ENCODE results near the gene ABCC8.
A peak's percentile ranks its signal among the peaks of the same experiment; 100 is the strongest.

ABCC8 gene

DNA sequence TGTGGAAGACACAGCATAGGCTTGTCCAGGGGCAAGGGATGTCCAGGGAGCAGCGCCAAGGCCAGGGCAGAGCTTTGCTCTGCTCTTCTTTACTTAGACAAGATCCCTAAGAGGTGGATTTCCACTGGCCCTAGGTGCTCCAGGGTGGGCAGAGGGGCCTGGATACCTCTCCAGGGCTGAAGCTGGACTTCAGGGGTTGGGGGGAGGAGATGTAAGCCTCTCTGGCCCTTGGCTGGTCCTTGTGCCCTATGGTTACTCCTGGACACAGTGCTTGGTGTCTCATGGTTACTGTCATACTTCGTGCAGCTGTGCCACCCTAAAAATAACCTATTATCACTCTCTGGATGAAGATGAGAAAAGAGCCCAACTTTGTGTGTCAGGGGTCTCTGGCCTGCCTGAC, 75.3 kb downstream of the ABCC8 start:
- no peak for DNase-seq

DNA sequence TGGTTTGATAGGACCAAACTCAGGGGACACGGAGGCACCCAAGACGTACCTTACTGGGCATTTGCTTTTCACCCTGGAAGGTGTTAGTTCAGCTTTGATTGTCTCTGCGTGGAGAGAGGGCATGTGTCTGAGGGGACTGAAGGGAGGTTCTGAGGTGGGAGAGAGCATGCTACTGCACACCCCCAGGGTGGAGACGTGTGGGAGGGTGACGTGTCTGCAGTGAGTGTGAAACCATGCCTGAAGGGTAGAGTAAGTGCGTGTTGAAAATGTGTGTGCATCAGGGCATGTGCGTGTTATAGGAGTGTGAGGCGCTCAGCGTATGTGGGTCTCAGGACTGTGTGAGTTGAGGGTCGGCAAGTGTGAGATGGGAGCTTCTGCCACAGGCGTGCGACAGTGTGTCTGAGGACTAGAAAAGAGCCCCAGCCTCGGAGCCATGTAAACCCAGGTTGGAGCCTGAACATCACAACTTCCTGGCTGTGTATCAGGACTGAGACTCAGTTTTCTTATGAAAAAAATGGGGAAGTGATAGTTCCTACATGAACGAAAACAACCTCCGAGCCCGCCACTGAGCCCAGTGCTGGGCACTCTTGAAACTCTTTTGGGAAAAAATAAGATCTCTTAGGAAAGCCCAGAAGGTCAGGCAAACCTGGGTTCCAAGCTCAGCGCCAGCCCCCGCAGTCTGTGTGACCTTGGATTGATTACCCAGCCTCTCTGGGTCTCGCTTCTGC, 76.4 kb downstream of the ABCC8 start:
- DNase-seq, result no peak

DNA sequence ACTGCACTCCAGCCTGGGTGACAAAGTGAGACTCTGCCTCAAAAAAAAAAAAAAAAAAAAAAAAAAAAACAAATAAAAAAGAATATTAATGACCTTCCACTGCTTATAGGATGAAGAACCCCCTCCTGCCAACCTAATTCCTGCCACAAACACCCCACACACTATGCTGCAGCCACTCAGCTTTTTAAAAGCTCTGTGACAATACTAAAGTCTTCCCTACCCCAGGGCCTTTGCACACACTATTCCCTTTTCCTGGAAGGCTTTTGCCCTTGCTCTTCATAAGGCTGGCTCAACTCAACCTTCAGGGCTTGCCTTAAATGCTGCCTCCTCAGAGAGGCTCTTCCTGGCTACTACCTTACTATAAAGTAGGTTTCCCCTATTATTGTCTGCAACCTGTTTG, 77.4 kb downstream of the ABCC8 start:
- DNase-seq, result no peak

DNA sequence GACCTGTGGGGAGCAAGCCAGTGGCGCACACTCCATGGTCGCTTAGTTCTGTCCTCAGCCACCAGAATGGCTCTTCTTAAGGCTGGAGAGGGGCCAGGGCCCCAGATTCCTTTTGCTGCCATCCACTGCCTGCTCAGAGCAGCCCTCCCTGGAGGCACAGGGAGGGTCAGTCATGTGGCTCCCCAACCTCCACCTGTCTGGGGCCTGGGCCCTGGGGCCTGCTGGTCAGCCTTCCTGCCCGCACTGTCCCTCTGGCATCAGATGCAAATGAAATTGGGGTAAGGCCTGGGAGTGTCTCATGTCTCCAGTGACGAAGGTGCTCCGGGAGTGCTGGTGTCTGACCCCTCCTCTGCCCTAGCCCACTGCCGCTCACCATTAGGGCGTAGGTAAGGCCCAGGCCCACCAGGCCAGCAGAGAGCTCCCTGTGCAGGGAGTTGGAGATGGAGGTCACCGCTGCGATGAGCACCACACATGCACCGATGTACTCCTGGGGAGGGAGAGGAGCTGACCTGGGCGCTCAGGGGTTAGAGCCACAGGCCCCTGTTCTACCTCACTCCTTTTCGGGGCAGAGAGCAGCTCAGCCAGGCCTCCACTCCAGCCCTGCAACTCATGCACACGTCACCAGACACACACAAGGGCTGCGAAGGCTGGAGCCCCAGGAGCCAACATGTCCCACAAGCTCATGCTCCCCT, 79.2 kb downstream of the ABCC8 start:
- no peak for DNase-seq

DNA sequence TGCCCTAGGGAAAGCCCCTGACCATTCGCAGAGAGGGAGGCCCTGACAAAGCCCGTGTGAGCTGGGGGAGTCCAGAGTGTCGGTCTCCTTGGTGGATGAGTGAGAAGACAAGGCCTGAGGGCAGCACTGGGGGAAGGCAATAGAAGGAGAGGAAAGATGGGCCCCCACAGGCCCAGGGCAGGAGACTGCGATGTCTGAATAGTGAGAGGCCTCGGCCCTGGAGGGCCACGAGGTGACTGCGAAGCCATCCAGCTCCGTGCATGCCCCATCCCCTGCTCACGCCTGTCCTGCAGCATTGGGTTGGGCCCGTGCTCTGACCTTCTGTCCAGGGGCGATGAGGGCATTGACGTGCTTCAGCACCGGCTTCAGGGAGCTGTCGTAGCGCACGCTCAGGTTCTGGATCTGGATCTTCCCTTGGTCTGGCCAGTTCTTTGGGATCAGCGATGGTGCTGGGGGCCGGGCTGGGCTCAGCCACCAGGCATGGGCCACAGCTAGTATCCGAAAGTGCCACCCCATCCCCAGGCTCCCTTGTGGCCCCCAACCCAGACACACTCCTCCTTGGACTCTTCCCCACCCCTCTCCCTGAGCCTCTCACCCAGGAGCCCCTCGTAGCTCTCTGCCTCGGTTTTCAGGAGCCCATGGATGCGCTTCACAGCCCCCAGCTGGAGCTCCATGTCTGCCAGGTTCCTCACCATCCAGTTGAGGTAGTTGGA, 79.9 kb downstream of the ABCC8 start:
- no peak for DNase-seq

DNA sequence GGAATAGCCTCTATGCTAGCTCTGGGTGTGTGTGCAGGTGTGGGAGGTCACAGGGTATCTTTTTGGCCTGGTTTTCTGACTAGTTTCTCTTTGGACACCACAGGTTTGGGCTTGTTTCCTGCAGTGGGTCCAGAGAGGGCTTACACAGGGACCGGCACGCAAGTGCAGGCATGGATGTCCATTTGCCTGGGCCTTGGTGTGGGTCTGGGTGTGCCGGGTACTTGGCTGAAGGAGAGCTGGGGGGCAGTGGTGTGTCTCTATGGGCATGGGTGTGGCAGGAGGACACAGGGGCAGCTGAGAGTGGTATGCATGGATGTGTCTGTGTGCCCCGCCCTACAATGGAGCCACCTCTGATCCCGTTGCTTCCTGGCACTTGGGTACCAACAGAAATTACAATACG, 80.7 kb downstream of the ABCC8 start:
- no peak for DNase-seq

DNA sequence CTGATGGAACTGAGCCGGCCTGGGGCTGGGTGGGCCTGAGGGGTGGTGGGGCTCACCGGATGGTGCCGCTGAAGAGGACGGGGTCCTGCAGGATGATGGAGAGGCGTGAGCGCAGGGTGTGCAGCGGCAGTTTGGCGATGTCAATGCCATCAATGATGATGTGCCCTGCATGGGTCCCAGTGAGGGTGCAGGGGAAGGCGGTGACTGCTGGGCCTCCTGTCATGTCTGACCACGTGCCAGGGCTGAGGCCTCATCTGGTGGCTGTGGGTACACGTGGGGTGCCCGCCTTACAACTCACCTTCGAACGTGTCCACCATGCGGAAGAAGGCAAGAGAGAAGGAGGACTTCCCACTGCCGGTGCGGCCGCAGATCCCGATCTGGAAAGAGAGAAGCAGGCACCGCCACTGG, 81.1 kb downstream of the ABCC8 start:
- DNase-seq, result no peak

DNA sequence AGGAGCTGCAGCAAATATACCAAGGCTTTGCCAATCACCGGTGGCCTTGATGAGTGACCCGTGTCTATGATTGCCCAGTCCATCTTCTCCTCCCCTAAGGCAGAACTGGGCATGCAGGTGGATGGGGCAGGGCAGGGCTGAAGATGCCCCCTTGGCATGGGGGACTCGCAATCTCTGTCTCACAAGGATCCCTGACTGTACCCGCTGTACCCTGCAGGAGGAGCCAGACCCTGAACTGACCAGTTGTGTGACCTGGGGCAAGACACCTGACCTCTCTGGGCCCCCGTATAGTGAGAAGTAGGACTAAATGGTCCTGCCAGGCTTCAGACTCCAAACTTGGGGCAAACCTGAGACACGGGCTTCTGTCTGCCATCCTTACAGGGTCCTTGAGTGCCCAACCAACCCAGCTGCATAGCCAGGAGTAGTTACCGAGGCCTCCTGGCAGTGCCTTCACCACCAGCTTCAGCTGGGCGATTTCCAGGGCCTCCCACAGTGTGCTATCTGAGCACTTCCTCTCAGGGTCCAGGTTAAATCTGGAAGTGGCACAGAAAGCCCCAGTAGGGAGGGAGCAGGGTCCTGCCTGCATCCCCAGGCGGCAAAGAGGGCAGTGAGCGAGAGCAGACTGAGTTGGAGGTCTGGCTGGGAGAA, 81.8 kb downstream of the ABCC8 start:
- DNase-seq, result no peak

DNA sequence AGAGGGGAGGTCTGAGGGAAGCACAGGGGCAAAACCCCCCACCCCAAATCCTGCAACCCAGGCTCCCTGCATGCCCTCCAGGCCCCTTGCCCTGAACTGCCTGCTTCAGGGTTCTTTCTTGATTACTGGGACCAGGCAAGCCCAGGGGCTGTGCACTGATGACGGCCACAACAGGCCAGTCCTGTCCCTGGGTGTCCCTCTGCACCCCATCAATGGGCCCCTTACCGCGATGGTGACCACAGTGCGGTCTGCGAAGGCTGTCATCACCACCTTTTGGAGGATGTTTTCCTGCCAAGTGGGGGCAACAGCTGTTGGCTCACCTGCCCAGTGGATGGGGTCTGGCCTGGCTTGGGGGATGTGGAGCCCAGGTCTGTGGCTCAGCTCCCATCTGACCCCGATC, 83.2 kb downstream of the ABCC8 start:
- DNase-seq, result no peak

DNA sequence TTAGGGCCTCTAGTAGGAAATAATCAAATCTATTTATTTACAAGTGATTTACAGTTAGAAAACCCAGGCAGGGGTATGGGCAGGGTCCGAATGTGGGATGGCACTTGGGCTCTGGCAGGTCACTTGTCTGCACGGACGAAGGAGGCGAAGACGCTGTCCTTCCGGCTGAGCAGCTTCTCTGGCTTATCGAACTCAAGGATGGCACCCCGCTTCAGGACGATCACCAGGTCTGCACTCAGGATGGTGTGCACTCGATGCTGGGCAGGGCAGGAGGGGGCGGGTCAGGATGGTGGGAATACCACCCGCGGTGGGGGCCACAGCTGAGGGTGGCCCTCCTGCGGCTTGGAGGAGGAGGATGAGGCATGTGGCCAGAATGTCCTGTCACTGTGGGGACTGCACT, 83.8 kb downstream of the ABCC8 start:
- no peak for DNase-seq

DNA sequence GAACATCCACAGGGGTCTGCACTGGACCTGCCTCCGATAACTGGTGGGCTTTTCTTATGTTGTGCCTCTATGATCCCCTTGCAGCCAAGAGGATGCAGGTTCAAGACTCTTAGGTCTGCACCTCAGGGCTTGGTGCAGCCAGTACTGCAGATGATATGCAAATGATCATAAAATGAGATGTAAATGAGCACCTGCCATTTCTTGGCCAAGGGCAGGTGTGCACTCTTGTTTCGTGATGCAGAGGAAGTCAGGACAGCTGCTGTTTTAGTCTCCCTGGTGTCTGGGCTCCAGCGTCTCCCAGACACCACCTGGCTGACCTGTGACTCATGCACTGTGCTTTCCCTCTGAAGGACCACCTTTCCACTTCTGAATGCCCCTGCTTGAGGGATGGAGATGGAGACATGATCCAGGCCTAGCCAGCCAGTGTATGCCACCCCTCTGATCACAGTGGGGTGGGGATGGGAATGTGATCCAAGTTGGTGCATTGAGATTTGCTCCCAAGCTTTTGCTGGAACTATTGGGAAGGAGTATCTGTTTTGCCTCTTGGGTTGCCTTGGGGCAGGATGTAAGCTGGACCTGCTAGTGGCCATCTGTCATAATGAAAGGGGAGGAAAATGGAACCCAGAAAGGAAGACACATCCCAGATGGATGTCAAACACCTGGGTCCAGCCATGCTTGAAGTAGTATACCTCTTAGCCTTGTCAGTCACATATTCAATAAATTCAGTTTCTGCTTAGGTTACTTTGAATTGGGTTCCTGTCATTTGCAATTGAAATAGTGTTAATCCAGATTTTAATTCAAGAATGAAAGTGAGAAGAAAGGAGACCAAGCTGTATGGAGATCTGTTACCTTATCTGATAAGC, 84.9 kb downstream of the ABCC8 start:
- DNase-seq, result no peak

DNA sequence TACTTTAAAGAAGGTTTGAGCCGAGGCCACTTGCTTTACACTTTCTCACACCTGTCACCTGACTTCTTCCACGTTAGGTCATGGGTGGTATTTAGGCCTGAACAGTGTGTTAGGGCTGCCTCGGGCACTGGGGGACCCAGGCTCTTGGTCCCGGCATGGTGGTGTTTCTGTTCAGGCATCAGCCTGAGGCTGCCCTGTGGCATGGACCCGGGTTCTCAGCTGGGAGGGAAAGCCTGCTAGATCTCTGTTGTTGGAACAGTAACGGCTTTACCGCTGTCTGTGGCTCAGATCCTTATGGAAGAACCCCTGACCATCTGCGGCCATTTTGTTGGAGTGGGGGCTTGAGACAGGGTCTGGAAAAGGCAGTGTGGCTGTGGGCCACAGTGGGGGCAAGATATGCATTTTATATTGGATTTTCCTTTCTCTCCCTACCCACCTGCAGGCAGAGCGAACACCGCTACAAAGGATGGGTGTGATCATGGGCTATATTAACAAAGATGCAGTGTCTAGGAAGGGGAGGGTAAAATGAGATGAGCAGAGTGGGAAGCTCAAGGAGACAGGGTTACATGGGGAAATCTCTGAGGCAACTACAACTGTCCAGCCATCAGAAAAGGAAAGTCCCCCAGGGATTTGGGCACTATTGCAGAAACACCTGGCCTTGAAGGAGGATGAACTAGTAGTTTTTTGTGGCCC, 86.5 kb downstream of the ABCC8 start:
- DNase-seq, result no peak

DNA sequence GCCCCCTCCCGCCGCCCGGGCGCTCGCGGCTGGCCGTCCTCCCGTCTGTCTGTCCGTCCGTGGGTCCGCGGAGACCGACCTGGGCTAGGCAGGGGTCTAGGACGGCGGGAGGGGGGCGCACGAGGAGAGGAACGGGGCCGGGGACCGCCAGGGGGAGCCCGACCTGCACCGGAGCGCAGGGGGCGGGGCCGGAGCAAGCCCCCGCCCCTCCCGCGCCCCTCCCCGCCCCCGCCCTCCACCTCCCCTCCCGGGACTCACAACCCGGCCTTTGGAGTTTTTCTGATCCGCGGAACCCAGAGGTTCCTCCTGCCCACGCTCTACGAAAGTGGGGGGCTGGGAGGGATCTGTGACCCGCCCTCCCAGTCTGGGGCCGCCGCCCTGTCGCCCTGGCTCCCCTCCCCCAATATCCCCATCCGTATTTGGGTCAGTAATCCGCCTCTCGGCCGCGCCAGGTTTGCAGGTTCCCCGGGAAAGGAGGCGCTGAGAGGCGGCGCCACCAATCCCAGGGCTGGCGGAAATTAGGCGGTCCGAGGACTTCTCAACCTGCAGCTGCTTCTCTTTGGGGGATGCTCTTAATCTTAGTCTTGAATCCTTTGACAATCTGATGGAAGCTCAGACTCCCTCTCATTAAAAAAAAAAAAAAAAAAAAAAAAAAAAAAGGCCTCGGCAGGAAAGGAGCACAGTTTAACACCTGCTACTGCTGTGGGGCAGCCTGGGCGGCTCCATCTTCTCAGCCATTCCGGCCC, 87.3 kb downstream of the ABCC8 start:
- peak; percentile 87 for DNase-seq

DNA sequence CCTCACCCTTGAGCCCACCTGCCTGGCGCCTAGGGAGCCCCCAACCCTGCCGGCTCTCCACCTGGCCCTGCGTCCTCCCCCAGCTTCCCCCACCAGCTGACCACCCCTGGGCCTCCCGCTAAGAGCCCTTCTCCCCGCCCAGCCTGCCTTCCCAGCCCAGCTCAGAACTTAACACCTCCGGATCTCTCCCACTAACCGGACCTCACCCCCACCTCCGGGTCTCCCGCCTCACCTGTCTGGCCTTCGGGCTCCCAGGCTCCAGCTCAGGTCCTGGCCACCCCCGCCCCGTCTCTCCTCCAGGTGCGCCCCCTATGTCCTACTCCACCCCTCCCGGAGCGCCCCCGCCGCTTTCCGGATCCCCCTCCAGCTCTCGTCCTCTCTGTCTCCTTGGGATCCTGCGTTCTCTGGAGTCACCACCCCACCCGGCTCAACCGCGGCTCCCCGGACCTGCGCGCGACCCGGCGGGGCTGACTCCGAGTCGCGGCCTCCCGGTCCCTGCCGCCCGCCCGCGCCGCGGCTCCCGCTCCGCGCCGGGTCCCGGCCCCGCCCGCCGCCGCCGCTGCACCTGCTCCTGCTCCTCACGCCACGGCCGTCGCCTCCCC, 87.9 kb downstream of the ABCC8 start, which contains the start of gene KCNJ11:
Gene KCNJ11, minus strand, starts transcription at position 51 of the 602 bp plus-strand sequence. CDS start 568 bp downstream, outside the sequence.
- DNase-seq, result no peak

DNA sequence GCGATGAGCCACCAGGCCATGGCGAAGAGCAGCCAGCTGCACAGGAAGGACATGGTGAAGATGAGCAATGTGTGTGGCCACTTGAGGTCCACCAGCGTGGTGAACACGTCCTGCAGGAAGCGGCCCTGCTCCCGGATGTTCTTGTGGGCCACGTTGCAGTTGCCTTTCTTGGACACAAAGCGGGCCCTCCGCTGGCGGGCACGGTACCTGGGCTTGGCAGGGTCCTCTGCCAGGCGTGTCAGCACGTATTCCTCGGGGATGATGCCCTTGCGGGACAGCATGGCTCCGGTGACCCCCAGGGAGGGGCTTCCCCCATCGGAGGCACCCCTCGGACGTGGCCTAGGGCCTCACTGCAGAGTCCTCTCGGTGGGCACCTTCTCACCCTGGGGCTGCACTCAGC, 88.8 kb downstream of the ABCC8 start:
- DNase-seq, result no peak

DNA sequence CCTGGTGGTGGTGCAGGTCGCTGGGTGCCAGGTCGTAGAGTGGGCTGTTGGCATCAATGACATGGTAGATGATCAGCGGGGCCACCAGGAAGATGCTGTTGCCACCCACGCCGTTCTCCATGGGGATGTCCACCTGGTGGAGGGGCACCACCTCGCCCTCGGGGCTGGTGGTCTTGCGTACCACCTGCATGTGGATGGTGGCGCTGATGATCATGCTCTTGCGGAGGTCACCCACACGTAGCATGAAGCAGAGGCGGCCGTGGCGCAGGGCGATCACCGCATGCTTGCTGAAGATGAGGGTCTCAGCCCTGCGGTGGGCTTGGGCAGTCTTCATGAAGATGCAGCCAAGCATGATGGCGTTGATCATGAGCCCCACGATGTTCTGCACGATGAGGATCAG, 89.4 kb downstream of the ABCC8 start:
- no peak for DNase-seq

DNA sequence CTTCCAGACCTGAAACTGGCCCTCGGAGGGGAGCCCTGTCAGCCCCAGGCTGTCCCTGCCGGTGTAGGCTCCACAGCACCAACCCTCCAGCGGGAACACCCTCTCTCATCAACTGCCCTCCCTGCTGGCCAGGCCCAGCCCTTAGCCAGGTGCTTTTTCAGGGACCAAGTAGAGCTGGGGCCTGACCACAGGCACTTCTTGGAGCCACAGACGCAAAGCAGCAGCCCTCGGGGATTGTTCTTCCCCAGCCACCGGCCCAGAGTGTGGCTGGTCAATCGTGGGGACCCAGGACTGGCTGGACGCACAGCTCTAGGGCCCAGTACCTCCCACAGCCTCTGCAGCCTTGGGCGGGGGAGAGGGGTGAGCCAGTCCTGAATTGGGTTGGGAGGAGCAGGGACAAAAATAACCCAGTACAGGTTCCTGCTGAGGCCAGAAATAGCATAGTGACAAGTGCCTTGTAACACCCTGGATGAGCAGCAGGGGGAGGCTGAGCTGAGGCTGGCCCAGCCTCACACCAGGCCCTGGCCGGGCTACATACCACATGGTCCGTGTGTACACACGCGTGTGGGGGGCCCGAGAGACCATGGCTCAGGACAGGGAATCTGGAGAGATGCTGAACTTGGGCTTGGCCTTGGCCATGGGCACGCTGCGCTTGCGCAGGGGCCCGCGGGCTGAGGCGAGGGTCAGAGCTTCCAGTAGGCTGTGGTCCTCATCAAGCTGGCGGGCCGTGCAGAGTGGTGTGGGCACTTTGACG, 90.1 kb downstream of the ABCC8 start:
- DNase-seq, result peak; percentile 33

DNA sequence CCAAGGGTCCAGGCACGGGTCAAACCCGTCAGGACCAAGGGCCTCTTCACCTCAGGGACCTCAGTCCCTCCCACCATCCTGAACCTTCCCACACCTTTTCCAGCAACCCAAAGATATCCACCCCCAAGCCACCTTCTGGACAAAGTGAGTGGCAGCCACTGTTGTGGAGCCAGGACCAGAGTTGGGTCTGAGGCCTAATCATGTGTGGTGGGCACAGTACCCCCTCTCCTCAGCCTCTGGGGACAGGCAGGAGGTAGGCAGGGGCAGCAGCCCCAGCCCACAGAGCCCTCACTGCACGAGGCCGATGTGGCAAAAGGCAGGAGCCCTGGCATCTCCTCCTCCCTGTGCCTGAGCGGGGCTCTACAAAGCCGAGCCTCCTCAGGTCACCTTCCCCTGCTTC, 90.7 kb downstream of the ABCC8 start:
- no peak for DNase-seq

DNA sequence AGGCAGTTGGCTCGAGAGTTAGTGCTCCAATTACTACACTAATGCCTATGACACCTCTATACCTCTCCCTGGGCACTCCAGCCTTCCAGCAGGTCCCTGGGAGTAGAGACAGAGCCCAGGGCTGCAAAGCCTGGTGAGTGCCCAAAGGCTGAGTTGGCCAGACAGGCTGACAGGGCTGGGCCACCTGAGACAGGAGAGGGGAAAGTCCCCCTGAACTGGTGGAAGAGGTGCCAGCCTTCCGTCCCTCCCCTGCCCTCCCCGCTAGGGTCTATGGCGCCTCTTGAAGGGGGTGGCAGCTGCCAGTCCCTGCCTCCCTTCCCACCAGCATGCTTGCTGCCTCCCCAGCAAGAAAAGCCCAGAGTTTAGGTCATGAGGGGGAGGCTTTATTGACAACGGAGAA, 91.2 kb downstream of the ABCC8 start:
- no peak for DNase-seq

DNA sequence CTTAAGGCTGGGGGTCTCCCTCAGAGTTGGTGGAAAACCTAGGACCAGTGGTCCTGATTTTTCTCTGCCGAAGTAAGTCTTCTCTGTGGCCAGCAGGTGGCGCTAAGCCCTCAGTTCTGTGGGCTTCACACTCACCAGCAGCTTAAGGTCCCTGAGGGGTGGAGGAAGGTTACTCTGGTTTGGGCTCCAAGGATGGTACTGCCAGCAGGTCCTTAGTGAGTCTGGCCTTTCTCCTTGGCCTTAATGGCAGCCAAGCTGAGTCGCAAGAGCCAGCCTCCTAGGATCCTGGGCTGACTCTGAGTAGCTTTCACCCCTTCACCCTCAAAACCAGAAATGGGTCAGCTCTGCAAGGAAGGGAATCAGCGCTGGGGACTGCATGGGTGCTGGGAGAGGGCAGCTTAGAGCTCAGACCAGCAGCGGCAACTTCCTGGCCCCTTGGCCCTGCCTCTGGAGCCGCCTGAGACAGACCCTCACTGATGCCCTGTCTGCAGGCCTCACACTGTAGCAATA, 92.6 kb downstream of the ABCC8 start:
- peak; percentile 87 for DNase-seq

Data from CD4-positive, alpha-beta T cell treated with Interleukin-6 for 4 hours (primary cell).